ENCODE data around the gene ARMC9. TPM values are rescaled to one million over a fixed set of nuclear protein-coding genes. Genes with fewer than 3 reads are reported as not detected.

The ARMC9 gene
- total RNA-seq, 2 donors from 2014 or later, result 41.7 to 51.5 TPM

DNA sequence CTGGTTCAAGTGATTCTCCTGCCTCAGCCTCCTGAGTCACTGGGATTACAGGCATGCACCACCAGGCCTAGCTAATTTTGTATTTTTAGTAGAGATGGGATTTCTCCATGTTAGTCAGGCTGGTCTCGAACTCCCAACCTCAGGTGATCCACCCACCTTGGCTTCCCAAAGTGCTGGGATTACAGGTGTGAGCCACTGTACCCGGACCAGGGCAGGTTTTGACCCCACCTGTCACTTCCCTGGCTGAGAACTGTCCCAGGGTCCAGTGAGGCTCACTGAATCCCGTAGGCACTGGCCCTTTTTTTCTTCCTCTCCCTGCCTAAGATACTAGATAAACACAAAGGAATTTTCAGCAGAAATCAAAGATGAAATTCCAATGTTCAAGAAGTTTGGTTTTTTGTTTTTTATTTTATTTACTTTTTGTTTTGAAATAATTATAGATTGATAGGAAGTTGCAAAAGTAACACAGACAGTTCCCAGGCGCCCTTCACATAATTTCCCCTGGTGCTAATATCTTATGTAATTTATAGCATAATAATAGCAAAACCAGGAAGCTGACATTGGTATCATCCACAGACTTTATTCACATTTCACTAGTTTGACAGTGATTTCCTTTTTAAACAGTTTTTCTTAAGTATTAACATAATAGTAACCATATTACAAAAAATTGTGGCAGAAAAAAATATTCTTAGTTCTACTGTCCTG lies 144.7 kb downstream of the ARMC9 start:
- H3K9ac ChIP-seq (ENCODE audit: extremely low read depth, low read length, poor library complexity, severe bottlenecking), result no peak overlapping the region
- 89 to 94% methylated on average over 2 to 3 of the region's 4 CpGs for WGBS, 2 experiments (ENCODE audit: insufficient coverage in 1 of 2, insufficient read length in 1 of 2)
- Mint-ChIP-seq H3K36me3 (ENCODE audit: low read depth) (peaks cover 16% of the 10 kb centered on the region), H3K27ac (no peak overlapping the region), H3K4me1 (peaks cover 32% of the 10 kb centered on the region), H3K9me3 (no peaks in the 10 kb centered on the region), H3K27me3 (ENCODE audit: insufficient read depth) (no peaks in the 10 kb centered on the region), H3K4me3 (no peak overlapping the region)
- TF ChIP-seq CTCF (conservative IDR thresholded peaks at IDR 0.05), result no peak
- H3K36me3 ChIP-seq (ENCODE audit: control insufficient read depth, insufficient read depth, low read length), result no peaks in the 10 kb centered on the region
- no peaks in the 10 kb centered on the region for H3K9me3 ChIP-seq (ENCODE audit: control insufficient read depth, low read length)
- H3K27me3 ChIP-seq (ENCODE audit: control insufficient read depth, insufficient read depth, low read length, poor library complexity, severe bottlenecking), result no peaks in the 10 kb centered on the region
- peak; percentile 13 for DNase-seq
- no peak overlapping the region for H3K4me3 ChIP-seq (ENCODE audit: low read length)
- H3K27ac ChIP-seq (ENCODE audit: low read depth, low read length), result no peak overlapping the region
- peaks cover 4% of the 10 kb centered on the region for H3K4me1 ChIP-seq (ENCODE audit: control insufficient read depth, insufficient read depth, low read length)

GRCh38 chr2:231343988-231344387 lies 145.6 kb downstream of the ARMC9 start:
- H3K4me1 ChIP-seq (ENCODE audit: control insufficient read depth, insufficient read depth, low read length), result peaks cover 4% of the 10 kb centered on the region
- no peaks in the 10 kb centered on the region for H3K9me3 Mint-ChIP-seq
- H3K9me3 ChIP-seq (ENCODE audit: control insufficient read depth, low read length), result no peaks in the 10 kb centered on the region
- no peaks in the 10 kb centered on the region for H3K36me3 ChIP-seq (ENCODE audit: control insufficient read depth, insufficient read depth, low read length)
- no peak overlapping the region for H3K4me3 ChIP-seq (ENCODE audit: low read length)
- H3K4me1 Mint-ChIP-seq, result peaks cover 27% of the 10 kb centered on the region
- DNase-seq, result no peak
- WGBS, 2 experiments (ENCODE audit: insufficient coverage in 1 of 2, insufficient read length in 1 of 2), result 94 to 100% methylated on average over 1 to 3 of the region's 3 CpGs
- no peak overlapping the region for H3K9ac ChIP-seq (ENCODE audit: extremely low read depth, low read length, poor library complexity, severe bottlenecking)
- no peak overlapping the region for H3K27ac ChIP-seq (ENCODE audit: low read depth, low read length)
- H3K36me3 Mint-ChIP-seq (ENCODE audit: low read depth), result peaks cover 18% of the 10 kb centered on the region
- no peak for TF ChIP-seq CTCF (conservative IDR thresholded peaks at IDR 0.05)
- H3K27ac Mint-ChIP-seq, result no peak overlapping the region
- H3K27me3 ChIP-seq (ENCODE audit: control insufficient read depth, insufficient read depth, low read length, poor library complexity, severe bottlenecking), result no peaks in the 10 kb centered on the region
- no peaks in the 10 kb centered on the region for H3K27me3 Mint-ChIP-seq (ENCODE audit: insufficient read depth)
- no peak overlapping the region for H3K4me3 Mint-ChIP-seq

GRCh38 chr2:231344851-231345250 lies 146.4 kb downstream of the ARMC9 start:
- Histone ChIP-seq H3K9me3 (ENCODE audit: control insufficient read depth, low read length) (no peaks in the 10 kb centered on the region), H3K4me3 (ENCODE audit: low read length) (no peak overlapping the region), H3K4me1 (ENCODE audit: control insufficient read depth, insufficient read depth, low read length) (peaks cover 4% of the 10 kb centered on the region), H3K27me3 (ENCODE audit: control insufficient read depth, insufficient read depth, low read length, poor library complexity, severe bottlenecking) (no peaks in the 10 kb centered on the region), H3K36me3 (ENCODE audit: control insufficient read depth, insufficient read depth, low read length) (no peaks in the 10 kb centered on the region), H3K27ac (ENCODE audit: low read depth, low read length) (no peak overlapping the region), H3K9ac (ENCODE audit: extremely low read depth, low read length, poor library complexity, severe bottlenecking) (no peak overlapping the region)
- DNase-seq, result peak; percentile 33
- 92 to 100% methylated on average over 2 to 8 of the region's 8 CpGs for WGBS, 2 experiments (ENCODE audit: insufficient coverage in 1 of 2, insufficient read length in 1 of 2)
- Mint-ChIP-seq H3K4me3 (no peak overlapping the region), H3K36me3 (ENCODE audit: low read depth) (peaks cover 20% of the 10 kb centered on the region), H3K27ac (no peak overlapping the region), H3K9me3 (no peaks in the 10 kb centered on the region), H3K4me1 (peaks cover 29% of the 10 kb centered on the region), H3K27me3 (ENCODE audit: insufficient read depth) (no peaks in the 10 kb centered on the region)
- TF ChIP-seq CTCF (conservative IDR thresholded peaks at IDR 0.05), result no peak
